H1 (cell line): Measurements from ENCODE around the gene DAZL. TPM values are rescaled to one million over a fixed set of nuclear protein-coding genes. Genes with fewer than 3 reads are reported as not detected.

Experiments
- CTCF ChIA-PET: fragments of 300-600 bp; sonication (Branson Sonifier 250); formaldehyde crosslinking; loops from one replicate; lab custom pipeline; 2021; ENCODE audit not compliant: partially characterized antibody; lab: Charles Lee
- POLR2A ChIA-PET: fragments of 300-600 bp; sonication (Branson Sonifier 250); formaldehyde crosslinking; loops from one replicate; lab custom pipeline; 2021; ENCODE audit warnings: inconsistent platforms; ENCODE audit not compliant: partially characterized antibody; lab: Charles Lee
- DNase-seq, 2 experiments: peaks; one replicate each; pipeline versions ENCODE4 v3.0.0 to v3.0.0-alpha.2; 2010 to 2022; ENCODE audit warnings: low spot score in 2 of 2, low read depth in 1 of 2, mixed read lengths in 1 of 2
- FAIRE-seq: peaks from 2 replicates; lab custom pipeline; 2011; peaks lifted over from hg19 to GRCh38; lab: Jason Lieb, UNC
- H2AFZ ChIP-seq: 2 replicates; pipeline ENCODE4 v1.8.1; 2012; ENCODE audit warnings: low read length, inconsistent platforms
- H2AK5ac ChIP-seq: 2 replicates; pipeline ENCODE4 v1.6.1; 2013; ENCODE audit warnings: low read depth, low read length
- H2BK120ac ChIP-seq: replicated peaks from 2 replicates; pipeline ENCODE3; 2013; ENCODE audit warnings: low read depth, low read length, inconsistent platforms
- H2BK12ac ChIP-seq: 2 replicates; pipeline ENCODE4 v1.6.1; 2013; ENCODE audit warnings: low read depth, low read length
- H2BK15ac ChIP-seq: 2 replicates; pipeline ENCODE4 v1.6.1; 2013; ENCODE audit warnings: low read length
- H2BK20ac ChIP-seq: 2 replicates; pipeline ENCODE4 v1.6.1; 2013; ENCODE audit warnings: low read length
- H2BK5ac ChIP-seq: 2 replicates; pipeline ENCODE4 v1.6.1; 2013; ENCODE audit warnings: low read depth, low read length
- H3K14ac ChIP-seq: 2 replicates; pipeline ENCODE4 v1.6.1; 2013; ENCODE audit warnings: inconsistent platforms; ENCODE audit not compliant: insufficient read length
- H3K18ac ChIP-seq: 2 replicates; pipeline ENCODE4 v1.6.1; 2013; ENCODE audit warnings: low read length; ENCODE audit errors: extremely low read depth
- H3K23ac ChIP-seq: 2 replicates; pipeline ENCODE4 v1.6.1; 2013; ENCODE audit warnings: inconsistent platforms; ENCODE audit not compliant: insufficient read length
- H3K23me2 ChIP-seq: 2 replicates; pipeline ENCODE4 v1.6.1; 2013; ENCODE audit warnings: low read depth, low read length
- H3K27ac ChIP-seq: 2 replicates; pipeline ENCODE4 v1.6.1; 2011; ENCODE audit warnings: low read depth, low read length, inconsistent platforms
- H3K27me3 ChIP-seq, 4 experiments: replicated peaks in 1 of 4; 1 replicate in 1 of 4; 2 replicates in 3 of 4; pipeline versions ENCODE4 v1.6.1 to v1.8.1; 2011 to 2013; ENCODE audit warnings: low read length in 3 of 4, mild to moderate bottlenecking in 3 of 4, inconsistent platforms in 2 of 4, mixed read lengths in 2 of 4, moderate library complexity in 1 of 4; ENCODE audit not compliant: control insufficient read depth in 3 of 4, insufficient read depth in 3 of 4; ENCODE audit errors: extremely low read depth in 1 of 4
- H3K36me3 ChIP-seq, 4 experiments: 2 replicates each; pipeline versions ENCODE4 v1.6.1 to v1.8.1; 2011 to 2013; ENCODE audit warnings: mild to moderate bottlenecking in 4 of 4, low read length in 3 of 4, moderate library complexity in 2 of 4, control low read depth in 1 of 4, inconsistent platforms in 1 of 4; ENCODE audit not compliant: insufficient read depth in 4 of 4, control insufficient read depth in 2 of 4
- H3K4ac ChIP-seq: replicated peaks from 2 replicates; pipeline ENCODE3; 2013; ENCODE audit warnings: low read length, low read depth, mixed read lengths, inconsistent platforms; ENCODE audit not compliant: insufficient read length
- H3K4me1 ChIP-seq, 4 experiments: replicated peaks in 1 of 4; 1 replicate in 1 of 4; 2 replicates in 3 of 4; pipeline versions ENCODE4 v1.6.1 to v1.8.1; 2011 to 2013; ENCODE audit warnings: low read length in 3 of 4, inconsistent platforms in 2 of 4, mixed read lengths in 1 of 4; ENCODE audit not compliant: insufficient read depth in 4 of 4, control insufficient read depth in 3 of 4
- H3K4me2 ChIP-seq, 2 experiments: 2 replicates each; pipeline versions ENCODE4 v1.6.1 to v1.8.1; 2011 to 2013; ENCODE audit warnings: low read depth in 2 of 2, low read length in 2 of 2, control low read depth in 1 of 2, inconsistent platforms in 1 of 2, mild to moderate bottlenecking in 1 of 2; ENCODE audit not compliant: insufficient read depth in 1 of 2
- H3K4me3 ChIP-seq, 4 experiments: fragments of 200-600, 300-600 bp in 1 of 4; sonication (generic), shearing (Covaris generic), sonication (Bioruptor Twin) in 1 of 4; 2 replicates each; pipeline versions ENCODE4 v1.5.1 to v1.8.1; 2011 to 2016; ENCODE audit warnings: low read length in 4 of 4, low read depth in 3 of 4, control low read depth in 2 of 4, inconsistent platforms in 2 of 4, mild to moderate bottlenecking in 2 of 4, mixed read lengths in 1 of 4, moderate library complexity in 1 of 4; ENCODE audit not compliant: insufficient read depth in 2 of 4; ENCODE audit errors: extremely low read depth in 1 of 4
- H3K56ac ChIP-seq: replicated peaks from 2 replicates; pipeline ENCODE3; 2013; ENCODE audit warnings: low read depth, mild to moderate bottlenecking, mixed read lengths, low read length, inconsistent platforms; ENCODE audit not compliant: insufficient read length
- H3K79me1 ChIP-seq: 2 replicates; pipeline ENCODE4 v1.6.1; 2013; ENCODE audit warnings: low read depth, low read length, control low read depth
- H3K79me2 ChIP-seq, 2 experiments: 2 replicates each; pipeline versions ENCODE4 v1.6.1 to v1.8.1; 2012 to 2013; ENCODE audit warnings: low read length in 2 of 2, mild to moderate bottlenecking in 2 of 2, inconsistent platforms in 1 of 2; ENCODE audit not compliant: insufficient read depth in 2 of 2, control insufficient read depth in 1 of 2
- H3K9ac ChIP-seq, 4 experiments: replicated peaks in 1 of 4; 1 replicate in 1 of 4; 2 replicates in 3 of 4; pipeline versions ENCODE4 v1.6.1 to v1.8.1; 2011 to 2013; ENCODE audit warnings: low read depth in 3 of 4, low read length in 3 of 4, control low read depth in 2 of 4, mild to moderate bottlenecking in 2 of 4, moderate library complexity in 2 of 4, inconsistent platforms in 1 of 4; ENCODE audit errors: extremely low read depth in 1 of 4
- H3K9me3 ChIP-seq, 2 experiments: 2 replicates each; pipeline versions ENCODE4 v1.6.1 to v1.8.1; 2012 to 2013; ENCODE audit warnings: mild to moderate bottlenecking in 2 of 2, moderate library complexity in 2 of 2, control low read depth in 1 of 2, inconsistent platforms in 1 of 2, low read depth in 1 of 2, low read length in 1 of 2, mixed read lengths in 1 of 2; ENCODE audit not compliant: insufficient read depth in 2 of 2
- H4K20me1 ChIP-seq, 2 experiments: replicated peaks in 1 of 2; 2 replicates each; pipeline versions ENCODE3 to v1.8.1; 2011 to 2013; ENCODE audit warnings: inconsistent platforms in 2 of 2, low read length in 2 of 2, mild to moderate bottlenecking in 1 of 2; ENCODE audit not compliant: insufficient read depth in 2 of 2, control insufficient read depth in 1 of 2
- H4K5ac ChIP-seq: 2 replicates; pipeline ENCODE4 v1.6.1; 2013; ENCODE audit warnings: low read length, low read depth, mixed read lengths, inconsistent platforms; ENCODE audit not compliant: insufficient read length
- H4K8ac ChIP-seq: 2 replicates; pipeline ENCODE4 v1.8.0; 2013; ENCODE audit warnings: mild to moderate bottlenecking, moderate library complexity, low read length, inconsistent platforms; ENCODE audit not compliant: insufficient read depth; ENCODE audit errors: extremely low read depth
- H4K91ac ChIP-seq: replicated peaks from 2 replicates; pipeline ENCODE3; 2013; ENCODE audit warnings: low read length, mixed read lengths, inconsistent platforms; ENCODE audit not compliant: insufficient read length
- HDAC2 ChIP-seq, 2 experiments: fragments of 300-600 bp in 1 of 2; sonication (generic) in 1 of 2; IDR thresholded peaks; 2 replicates each; pipeline ENCODE4 v1.6.1; 2011 to 2012; ENCODE audit warnings: low read depth in 2 of 2, low read length in 2 of 2, mild to moderate bottlenecking in 2 of 2, moderate library complexity in 2 of 2, borderline replicate concordance in 1 of 2, inconsistent platforms in 1 of 2
- WGBS, 2 experiments: shearing (Covaris generic) in 1 of 2; methylation state at CpG; one replicate each; pipeline versions ENCODE4 v1.1.6 to v1.1.7; 2013 to 2015; ENCODE audit warnings: low lambda C conversion rate in 2 of 2, mixed read lengths in 2 of 2, inconsistent platforms in 1 of 2, low coverage in 1 of 2, missing lambda C conversion rate in 1 of 2; ENCODE audit not compliant: insufficient replicate concordance in 2 of 2, insufficient coverage in 1 of 2, insufficient read length in 1 of 2; ENCODE audit errors: extremely low coverage in 1 of 2, missing lambda C conversion rate in 1 of 2; 5-methylcytosine and 5-hydroxymethylcytosine counted together
- polyA plus RNA-seq, 7 experiments: library from polyadenylated mRNA; depleted of rRNA in 3 of 7; stranded (reverse) in 5 of 7; unstranded in 2 of 7; fragments of >200 nt in 5 of 7; fragments of 200-250 nt in 2 of 7; gene quantifications; 1 replicate in 5 of 7; 2 replicates in 1 of 7; 4 replicates in 1 of 7; pipeline versions ENCODE4 v1.2.1 to v1.2.3, GENCODE V29; 2011 to 2013; ENCODE audit warnings: missing spikeins in 2 of 7, mixed read lengths in 2 of 7
- total RNA-seq: library from RNA; stranded (reverse); fragmentation: NEBNext Ultra II Directional; extraction: Animal tissue kit (Norgen Biotek cat#: 25700); gene quantifications from 2 replicates; pipeline ENCODE4 v1.2.1, GENCODE V29; 2021
- TF ChIP-seq, protein P1 (sequence below): IDR thresholded peaks from 2 replicates; pipeline ENCODE4 v1.6.1; 2011; ENCODE audit warnings: low read length, improper control_type of control experiment

The DAZL gene
- total and polyA plus RNA-seq, 2 of the 8 experiments (the other 6 are each of a cell fraction or from before 2014, with no cell fraction given) = 3.4 to 5.9 TPM

GRCh38 chr3:16599694-16600093, 5.5 kb downstream of the DAZL start:
- H4K8ac ChIP-seq = no peak overlapping the region
- no peak for TF ChIP-seq HDAC2 (IDR thresholded peaks at IDR 0.05; ENCODE audit: borderline replicate concordance in 1 of 2, low read depth in 2 of 2, low read length in 2 of 2)
- TF ChIP-seq, protein P1, sequence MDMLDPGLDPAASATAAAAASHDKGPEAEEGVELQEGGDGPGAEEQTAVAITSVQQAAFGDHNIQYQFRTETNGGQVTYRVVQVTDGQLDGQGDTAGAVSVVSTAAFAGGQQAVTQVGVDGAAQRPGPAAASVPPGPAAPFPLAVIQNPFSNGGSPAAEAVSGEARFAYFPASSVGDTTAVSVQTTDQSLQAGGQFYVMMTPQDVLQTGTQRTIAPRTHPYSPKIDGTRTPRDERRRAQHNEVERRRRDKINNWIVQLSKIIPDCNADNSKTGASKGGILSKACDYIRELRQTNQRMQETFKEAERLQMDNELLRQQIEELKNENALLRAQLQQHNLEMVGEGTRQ = no peak

More at GRCh38 chr3:16599694-16600093, 5.5 kb downstream of the DAZL start:
- Histone ChIP-seq H2BK12ac (no peak overlapping the region), H2BK120ac (no peak overlapping the region), H3K27ac (no peak overlapping the region), H3K4me1 (peaks cover 0 to 5% (median 0%) of the 10 kb centered on the region in 4 experiments; a peak in 1 of 7 replicates), H3K14ac (no peak overlapping the region), H3K4me3 (no peak overlapping the region), H3K36me3 (peaks cover 0 to 5% (median 0%) of the 10 kb centered on the region in 4 experiments; a peak in 2 of 8 replicates), H3K23me2 (no peaks in the 10 kb centered on the region), H2AFZ (no peak overlapping the region), H3K4me2 (no peak overlapping the region), H4K20me1 (no peaks in the 10 kb centered on the region), H3K9me3 (peaks cover 0 to 7% of the 10 kb centered on the region in 2 experiments; a peak in 1 of 4 replicates), H3K79me2 (no peaks in the 10 kb centered on the region), H3K18ac (no peak overlapping the region), H4K5ac (no peak overlapping the region), H3K56ac (no peak overlapping the region), H3K27me3 (no peaks in the 10 kb centered on the region), H4K91ac (no peak overlapping the region), H2BK15ac (no peak overlapping the region), H3K79me1 (no peaks in the 10 kb centered on the region), H3K4ac (no peak overlapping the region), H3K23ac (no peak overlapping the region), H2BK5ac (no peak overlapping the region), H2BK20ac (no peak overlapping the region), H3K9ac (no peak overlapping the region), H2AK5ac (no peak overlapping the region)
- DNase-seq = no peak
- WGBS, 2 experiments = 92% methylated on average over 3 of the region's 3 CpGs; no CpG with 5 or more reads in 1 of the 2 experiments
- ChIA-PET POLR2A (no interaction called here), CTCF (interaction anchor here (0.9 to 4.7 kb wide), 12 partner anchors 11 to 766 kb away, joined by 3 to 30 read pairs (median 4); no protein-coding TSS in a partner anchor)
- no peak for FAIRE-seq
